GM19193 (cell line): Measurements from ENCODE around the gene MPST.

Experiments
- POLR2A ChIP-seq: IDR thresholded peaks from 4 replicates; pipeline ENCODE4 v1.6.1; 2011; ENCODE audit not compliant: insufficient read depth, insufficient read length; ENCODE audit errors: extremely low read depth

Gene MPST

DNA sequence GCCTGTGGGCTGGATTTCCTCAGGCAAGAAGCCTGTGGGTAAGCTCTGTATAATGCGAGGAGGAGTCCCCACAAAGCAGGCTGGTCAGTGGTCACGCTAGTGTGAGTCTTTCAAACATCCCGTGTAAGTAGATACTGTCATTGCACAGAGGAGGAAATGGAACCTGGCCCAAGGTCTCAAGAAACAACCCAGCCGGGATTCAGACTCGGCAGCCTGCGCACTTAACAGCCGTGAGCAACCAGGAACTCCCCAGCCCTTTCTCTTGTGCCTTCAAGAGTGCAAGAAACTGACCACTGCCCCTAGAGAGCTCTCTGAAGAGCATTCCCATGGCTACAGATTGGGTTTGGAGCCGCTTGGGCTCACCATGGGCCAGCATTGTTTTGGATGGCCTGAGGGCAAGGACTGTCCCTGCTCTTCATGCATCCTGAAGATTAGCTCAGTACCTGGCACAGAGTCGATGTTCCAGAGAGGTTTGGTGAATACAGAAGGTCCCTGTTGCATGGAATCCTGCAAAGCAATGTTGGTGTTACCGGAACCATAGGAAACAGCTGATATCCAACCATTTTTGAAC, 6.0 kb downstream of the MPST start:
- TF ChIP-seq POLR2A, result no peak

DNA sequence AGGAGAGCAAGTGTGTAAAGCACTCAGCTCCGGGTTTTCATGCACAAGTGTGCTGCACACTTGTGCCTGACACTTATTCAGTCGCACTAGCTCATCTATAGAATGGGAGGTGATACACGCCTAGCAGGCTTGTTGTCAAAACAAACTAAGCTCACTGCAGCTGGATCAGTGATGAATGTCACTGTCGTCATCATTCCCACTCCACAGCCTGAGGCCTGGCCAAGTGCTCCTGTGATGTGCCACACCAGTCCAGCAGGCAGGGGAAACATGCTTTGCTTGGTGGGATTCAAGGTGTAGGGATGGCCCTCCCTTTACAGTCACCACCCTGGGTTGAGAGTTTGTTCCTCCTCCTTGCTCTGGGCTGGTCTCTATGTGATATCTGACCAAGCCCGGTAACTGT, 6.8 kb downstream of the MPST start:
- no peak for TF ChIP-seq POLR2A

DNA sequence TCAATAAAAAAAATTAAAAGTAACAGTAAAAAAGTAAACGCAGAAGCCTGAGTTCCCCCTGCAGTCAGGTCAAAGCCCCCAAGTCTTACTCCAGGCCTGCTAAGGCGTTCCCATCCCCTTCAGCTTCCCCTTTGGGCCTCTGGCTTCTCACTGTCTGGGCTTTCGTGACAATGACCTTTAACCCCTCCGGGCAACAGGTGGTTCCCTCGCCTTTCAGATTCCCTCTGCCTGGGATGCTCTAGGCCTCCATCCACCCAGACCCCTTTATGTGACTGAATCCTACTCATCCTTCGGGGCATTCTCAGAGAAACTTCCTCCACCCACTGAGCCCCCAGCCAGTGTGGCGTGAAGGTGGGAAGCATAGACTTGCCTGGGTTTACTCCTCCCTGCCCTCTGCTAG, 8.0 kb downstream of the MPST start:
- TF ChIP-seq POLR2A, result no peak

DNA sequence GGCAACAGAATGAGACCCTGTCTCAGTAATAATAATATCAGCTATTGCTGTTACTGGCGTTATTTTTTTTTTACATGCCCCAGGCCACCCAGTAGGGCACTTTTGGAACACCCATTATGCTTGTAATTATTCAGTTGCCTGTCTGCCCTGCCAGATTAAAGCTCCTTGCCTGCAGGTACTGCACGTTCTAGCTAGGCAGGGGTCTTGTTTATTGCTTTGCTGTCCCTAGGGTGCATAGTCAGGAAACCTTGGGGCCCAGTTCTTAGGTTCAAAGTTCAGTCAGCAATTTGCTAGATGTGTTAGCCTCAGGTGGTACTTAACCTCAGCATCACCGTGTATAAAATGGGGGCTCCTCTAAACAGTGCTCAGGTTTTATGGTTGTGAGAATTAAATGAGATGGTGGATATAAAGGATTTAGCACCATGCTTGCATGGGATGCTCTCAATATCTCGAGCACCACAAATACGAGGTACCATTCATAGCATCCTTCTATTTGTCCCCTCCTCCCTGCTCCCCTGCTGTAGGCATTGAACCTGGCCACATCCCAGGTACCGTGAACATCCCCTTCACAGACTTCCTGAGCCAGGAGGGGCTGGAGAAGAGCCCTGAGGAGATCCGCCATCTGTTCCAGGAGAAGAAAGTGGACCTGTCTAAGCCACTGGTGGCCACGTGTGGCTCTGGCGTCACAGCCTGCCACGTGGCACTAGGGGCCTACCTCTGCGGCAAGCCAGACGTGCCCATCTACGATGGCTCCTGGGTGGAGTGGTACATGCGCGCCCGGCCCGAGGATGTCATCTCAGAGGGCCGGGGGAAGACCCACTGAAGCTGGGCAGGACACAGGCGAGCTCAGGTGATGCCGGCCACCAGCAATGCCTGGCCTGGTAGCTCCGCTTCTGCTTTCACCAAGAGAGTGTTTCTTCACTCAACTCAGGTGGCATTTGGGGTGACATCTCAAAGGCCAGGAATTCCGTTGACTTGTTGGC, 9.4 kb downstream of the MPST start:
- no peak for TF ChIP-seq POLR2A

DNA sequence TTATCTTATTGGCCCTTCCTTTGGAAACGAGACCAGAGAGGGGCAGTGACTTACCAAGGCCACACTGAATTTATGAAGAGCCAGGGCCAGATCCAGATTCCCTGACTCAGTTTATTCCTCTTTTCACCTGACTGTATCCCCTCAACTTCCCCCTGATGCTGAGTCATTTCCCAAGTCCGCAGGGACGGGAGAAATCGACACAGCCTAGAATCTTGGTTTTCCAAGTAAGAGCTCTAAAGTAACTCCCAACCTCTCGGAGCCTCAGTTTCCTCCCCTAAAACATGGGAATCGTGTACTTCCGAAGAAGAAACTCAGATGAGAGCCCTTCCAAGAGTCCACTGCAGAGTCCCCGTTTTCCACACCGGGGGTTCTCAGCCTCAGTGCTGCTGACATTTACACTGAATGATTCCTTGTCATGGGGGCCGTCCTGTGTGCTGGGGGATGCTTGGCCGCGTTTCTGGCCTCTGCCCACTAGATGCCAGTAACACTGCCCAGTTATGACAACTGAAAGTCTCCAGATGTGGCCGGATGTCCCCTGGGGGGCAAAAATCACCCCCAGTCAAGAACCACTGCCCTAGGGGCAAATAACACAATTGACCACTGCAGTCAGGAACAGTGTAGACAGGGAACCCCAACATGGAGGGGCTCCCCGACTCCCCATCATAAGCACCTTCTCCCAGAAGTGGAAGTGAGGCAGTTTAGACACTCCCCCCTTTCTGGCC, 11.2 kb downstream of the MPST start:
- TF ChIP-seq POLR2A, result no peak

DNA sequence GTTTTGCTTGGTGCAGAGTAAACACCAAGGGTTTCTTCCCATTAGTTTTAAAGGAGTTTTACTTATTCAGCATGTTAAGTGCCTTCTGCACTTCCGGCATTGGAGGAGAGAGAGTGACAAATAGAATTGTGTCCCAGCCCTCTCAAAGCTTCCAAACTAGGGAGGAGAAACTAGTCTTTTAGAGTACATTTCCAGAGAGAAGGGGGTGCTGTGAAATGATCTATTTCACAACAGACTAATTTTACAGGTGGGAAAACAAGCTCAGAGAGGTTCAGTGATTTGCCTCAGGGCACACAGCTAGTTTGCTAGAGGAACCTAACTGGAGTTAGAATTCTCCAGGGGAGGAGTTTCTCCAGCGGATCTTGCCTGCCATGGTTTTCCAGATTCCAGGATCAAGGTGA, 12.6 kb downstream of the MPST start:
- TF ChIP-seq POLR2A, result no peak

DNA sequence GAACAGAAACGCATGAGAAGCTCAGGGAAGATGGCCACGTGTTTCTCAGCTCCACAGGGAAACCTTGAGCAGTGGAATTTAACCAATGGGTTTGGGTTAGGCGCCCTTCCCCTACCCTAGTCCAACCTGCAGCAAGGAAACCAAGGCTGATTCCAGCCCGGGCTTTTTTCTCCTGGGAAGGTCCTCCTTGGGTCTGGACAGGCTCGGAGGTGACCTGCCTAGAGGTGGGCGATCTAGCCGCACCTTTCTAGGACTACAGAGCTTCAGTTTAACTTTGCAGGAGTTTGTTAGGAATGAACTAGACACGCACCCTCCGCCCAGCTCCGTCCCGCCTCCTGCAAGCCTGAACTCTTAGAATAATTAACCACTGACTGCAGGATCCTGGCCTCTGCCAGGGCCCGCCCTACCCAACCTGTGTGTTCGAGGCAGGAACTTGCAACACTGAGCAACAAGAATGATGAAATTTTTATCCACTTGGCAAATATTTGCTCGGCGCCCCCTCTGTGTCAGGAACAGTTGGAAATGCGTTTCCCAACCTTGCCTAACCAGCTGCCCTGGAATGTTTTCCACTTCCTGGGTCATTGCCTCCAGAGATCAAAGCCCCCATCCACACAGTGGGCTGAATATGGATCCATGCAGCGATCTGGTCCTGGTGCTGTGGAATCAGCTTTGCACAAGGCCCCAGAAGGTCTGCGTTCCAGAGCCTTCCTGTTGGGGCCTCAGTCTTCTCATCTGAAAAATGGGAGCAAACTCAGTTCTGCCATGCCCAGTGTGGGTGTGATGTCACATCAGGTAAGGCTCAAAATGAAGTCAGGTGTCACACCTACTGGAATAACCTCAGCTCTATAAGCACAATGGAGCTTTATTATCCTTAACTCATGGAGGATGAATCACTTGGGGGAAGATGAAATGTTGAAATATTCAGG, 13.3 kb downstream of the MPST start:
- TF ChIP-seq POLR2A, result no peak

DNA sequence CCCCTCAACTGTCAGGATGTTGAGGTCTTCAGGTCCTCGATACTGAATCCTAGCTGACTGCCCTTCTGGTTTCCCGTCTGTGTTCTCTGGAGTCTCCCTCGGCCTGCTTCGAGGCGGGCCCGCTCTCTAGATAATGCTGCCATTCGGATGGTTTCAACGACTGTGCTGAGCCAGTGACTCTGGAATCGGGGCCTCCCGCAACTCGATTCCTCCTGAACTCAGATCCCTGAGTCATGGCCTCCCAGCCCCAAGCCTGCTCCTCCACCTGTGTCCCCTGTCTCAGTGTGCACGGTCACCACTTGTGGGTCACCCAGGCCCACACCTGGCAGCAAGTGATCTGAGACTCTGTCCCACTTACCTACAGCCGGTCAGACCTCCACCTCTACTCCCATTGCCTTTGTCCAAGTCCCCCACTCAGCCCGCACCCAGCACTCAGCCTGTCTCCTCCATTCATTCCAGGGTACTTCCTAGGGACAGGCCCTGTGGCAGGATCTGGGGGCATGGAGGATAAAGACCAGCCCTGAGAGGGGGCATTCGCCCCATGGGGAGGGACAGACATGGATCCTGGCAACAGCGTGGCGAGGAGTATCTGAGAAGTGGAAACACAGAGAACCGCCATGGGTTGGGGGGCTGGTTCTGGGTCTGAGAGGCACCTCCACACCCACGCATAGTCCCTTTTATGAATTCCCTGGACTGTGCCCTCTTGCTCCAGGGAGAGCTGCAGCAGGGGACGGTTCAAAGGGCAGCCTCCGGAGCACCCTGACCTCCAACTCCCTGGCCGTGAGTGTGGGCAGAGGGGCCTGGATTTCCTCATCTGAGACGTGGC, 14.3 kb downstream of the MPST start:
- TF ChIP-seq POLR2A, result no peak

DNA sequence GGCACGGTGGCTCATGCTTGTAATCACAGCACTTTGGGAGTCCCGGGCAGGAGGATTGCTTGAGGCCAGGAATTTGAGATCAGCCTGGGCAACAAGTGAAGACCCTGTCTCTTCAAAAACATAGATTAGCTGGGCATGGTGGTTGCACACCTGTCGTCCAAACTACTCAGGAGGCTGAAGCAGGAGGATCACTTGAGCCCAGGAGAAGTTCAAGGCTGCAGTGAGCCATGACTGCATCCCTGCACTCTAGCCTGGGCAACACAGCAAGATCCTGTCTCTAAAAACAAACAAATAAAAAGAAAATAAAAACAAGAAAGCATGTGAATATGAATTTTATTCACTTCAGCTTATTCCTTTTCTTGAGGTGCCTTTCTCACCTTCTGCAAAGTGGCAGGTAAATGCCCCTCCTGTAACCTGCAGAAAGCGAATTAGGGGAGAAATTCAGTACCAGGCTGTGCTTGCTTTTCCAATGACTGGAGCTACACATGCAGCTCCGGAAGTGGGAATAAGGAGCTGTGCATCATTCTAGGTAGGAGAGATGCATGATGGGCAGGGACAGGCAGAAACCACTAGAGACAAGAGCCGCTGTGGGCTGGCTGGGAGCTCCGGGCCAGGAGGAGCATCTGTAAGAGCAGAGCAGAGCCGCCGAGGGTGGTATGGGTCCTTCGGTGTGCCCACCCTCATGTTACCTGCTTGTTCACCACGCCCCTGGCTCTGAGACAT, 17.3 kb downstream of the MPST start:
- TF ChIP-seq POLR2A, result no peak

DNA sequence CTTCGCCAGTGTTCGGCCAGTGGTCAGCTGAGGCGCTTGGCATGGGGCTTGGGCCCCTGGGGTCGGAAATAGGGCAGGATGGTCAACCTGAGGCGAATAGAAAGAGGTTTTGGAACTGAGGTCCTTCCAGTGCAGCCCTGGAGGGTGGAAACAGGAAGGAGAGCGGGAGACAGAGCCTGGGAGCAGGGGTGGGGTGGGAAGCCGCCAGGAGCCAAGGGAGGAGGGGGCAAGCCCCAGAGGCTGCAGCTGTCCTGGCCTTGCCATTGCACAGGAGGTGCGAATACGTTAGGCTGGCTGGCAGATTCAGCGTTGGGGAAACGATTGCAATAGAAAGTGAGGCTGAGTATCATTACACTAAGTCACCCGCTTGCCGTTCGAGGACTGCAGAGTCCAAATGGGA, 18.1 kb downstream of the MPST start:
- no peak for TF ChIP-seq POLR2A

DNA sequence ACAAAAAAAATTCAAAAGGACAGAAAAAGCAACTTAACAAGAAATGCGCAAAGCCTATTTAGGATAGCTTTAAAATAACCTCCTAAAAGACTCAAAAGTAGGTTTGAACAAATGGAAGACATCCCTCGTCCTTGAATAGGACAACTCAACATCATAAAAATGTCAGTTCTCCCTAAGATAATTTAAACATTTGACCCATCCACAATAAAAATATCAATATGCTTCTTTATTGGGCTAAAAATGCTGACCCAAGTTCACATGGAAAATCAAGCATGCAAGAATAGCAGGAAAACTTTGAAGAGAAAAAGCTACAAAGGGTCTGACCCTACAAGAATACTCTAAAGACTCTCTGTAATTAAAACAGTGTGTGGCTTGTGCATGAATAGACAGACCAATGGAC, 19.9 kb downstream of the MPST start:
- no peak for TF ChIP-seq POLR2A

DNA sequence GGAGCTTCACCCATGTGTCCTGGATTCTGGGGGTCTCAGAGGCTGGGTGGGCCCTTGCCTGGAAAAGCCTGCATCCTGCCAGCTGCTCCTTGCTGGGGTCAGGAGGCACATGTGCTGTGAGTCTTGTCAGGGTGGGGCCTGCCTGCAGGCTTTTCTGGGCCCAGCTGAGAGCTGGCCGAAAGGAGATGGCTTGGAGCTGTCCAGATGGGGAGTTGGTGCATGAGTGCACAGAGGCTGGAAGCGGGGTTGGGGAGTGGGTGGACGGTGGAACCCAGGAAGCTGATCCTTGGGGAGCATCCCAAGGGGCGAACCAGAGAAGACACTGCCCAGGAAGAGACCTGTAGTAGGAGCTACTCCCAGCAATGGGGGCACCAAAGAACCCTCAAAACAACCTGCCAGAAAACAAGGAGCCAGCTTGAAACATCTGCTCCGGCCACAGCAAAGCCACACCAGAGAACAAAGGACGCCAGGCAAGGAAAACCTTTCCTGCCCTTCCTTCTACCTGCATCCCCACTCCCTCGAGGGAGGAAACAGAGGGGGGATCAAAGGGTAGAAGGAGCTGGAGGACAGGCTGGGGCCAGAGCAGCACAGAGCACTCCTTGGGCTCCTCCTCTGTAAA, 23.8 kb downstream of the MPST start:
- no peak for TF ChIP-seq POLR2A
